Esophagus muscularis mucosa (tissue), 4 donors: Measurements from ENCODE around the gene TRIM37. TPM values are rescaled to one million over a fixed set of nuclear protein-coding genes. Genes with fewer than 3 reads are reported as not detected.

ENCODE experiments used
- DNase-seq: peaks from one replicate; pipeline ENCODE4 v3.0.0-alpha.2; 2017; ENCODE audit errors: extremely low spot score
- H3K27ac ChIP-seq, 4 donors: fragments of 200-600 bp; sonication (generic); replicated peaks in 1 of 4; 1 replicate in 3 of 4; 2 replicates in 1 of 4; pipeline ENCODE4 v1.5.1; 2016 to 2019; ENCODE audit warnings: mild to moderate bottlenecking in 1 of 4
- H3K27me3 ChIP-seq, 4 donors: fragments of 200-600 bp; sonication (generic); one replicate each; pipeline versions ENCODE4 v1.5.1 to v1.6.0; 2016 to 2019
- H3K36me3 ChIP-seq, 4 donors: fragments of 200-600 bp; sonication (generic); one replicate each; pipeline ENCODE4 v1.5.1; 2016 to 2019
- H3K4me1 ChIP-seq, 4 donors: fragments of 200-600 bp; sonication (generic); one replicate each; pipeline ENCODE4 v1.5.1; 2016 to 2019
- H3K4me3 ChIP-seq, 4 donors: fragments of 200-600 bp; sonication (generic); 1 replicate in 2 of 4; 2 replicates in 2 of 4; pipeline ENCODE4 v1.5.1; 2016 to 2019; ENCODE audit warnings: mild to moderate bottlenecking in 4 of 4, moderate library complexity in 1 of 4
- H3K9me3 ChIP-seq, 4 donors: fragments of 200-600 bp; sonication (generic); 1 replicate in 3 of 4; 2 replicates in 1 of 4; pipeline ENCODE4 v1.5.1; 2016 to 2019
- EP300 ChIP-seq: sonication (generic); formaldehyde crosslinking; IDR thresholded peaks from one replicate; pipeline ENCODE4 v1.6.1; 2017; ENCODE audit warnings: antibody characterized with exemption
- POLR2A ChIP-seq: fragments of 450-650 bp; IDR thresholded peaks from one replicate; pipeline ENCODE4 v1.6.1; 2017; ENCODE audit warnings: antibody characterized with exemption, moderate library complexity, mild to moderate bottlenecking, low read depth
- POLR2AphosphoS5 ChIP-seq, 2 donors: sonication (generic); formaldehyde crosslinking; IDR thresholded peaks; one replicate each; pipeline ENCODE4 v1.6.1; 2017; ENCODE audit warnings: antibody characterized with exemption in 2 of 2
- WGBS: methylation state at CpG from one replicate; pipeline ENCODE4 v1.1.5; 2018; 5-methylcytosine and 5-hydroxymethylcytosine counted together
- intact Hi-C: fragments of 100-400 bp; cut with DNase I; formaldehyde crosslinking; loops from one replicate; pipeline ENCODE4 v1.15.1; 2023
- total RNA-seq, 4 donors: library from RNA; depleted of rRNA; stranded (reverse); fragments of >200 nt; gene quantifications; one replicate each; pipeline versions ENCODE4 v1.1.0 to v1.2.1, GENCODE V29; 2016
- TF ChIP-seq, protein P1 (sequence below), 3 experiments: fragments of 200-600 bp in 2 of 3; fragments of 450-650 bp in 1 of 3; sonication (generic) in 2 of 3; IDR thresholded peaks; one replicate each; pipeline ENCODE4 v1.5.1; 2017 to 2019; ENCODE audit warnings: antibody characterized with exemption in 3 of 3, mild to moderate bottlenecking in 2 of 3, moderate library complexity in 1 of 3

The TRIM37 gene
- total RNA-seq, 4 donors from 2014 or later = 23.4 to 27.5 (median 25.3) TPM

DNA sequence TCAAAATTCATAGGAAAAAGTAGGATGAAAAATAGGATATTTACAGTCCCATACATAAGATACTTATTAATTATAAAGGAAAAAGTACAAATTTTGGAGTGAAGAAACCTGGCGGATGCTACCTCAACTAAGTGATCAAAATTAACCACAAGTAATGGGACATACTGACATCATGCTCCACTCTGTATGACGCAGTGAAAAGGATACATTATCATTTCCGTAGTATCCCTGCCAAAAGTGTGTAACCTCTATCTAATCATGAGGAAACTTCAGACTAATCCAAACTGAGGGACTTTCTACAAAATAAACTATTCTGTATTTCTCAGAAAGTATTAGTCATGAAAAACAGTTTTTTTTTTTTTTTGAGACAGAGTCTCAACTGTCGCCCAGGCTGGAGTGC, 60.5 kb downstream of the TRIM37 start:
- H3K27ac ChIP-seq = no peak overlapping the region
- WGBS = 92% methylated on average over 4 of the region's 4 CpGs
- H3K27me3 ChIP-seq = no peaks in the 10 kb centered on the region
- H3K4me3 ChIP-seq = no peak overlapping the region
- H3K9me3 ChIP-seq = no peaks in the 10 kb centered on the region
- intact Hi-C loops = no loop called here
- no peaks in the 10 kb centered on the region for H3K4me1 ChIP-seq
- TF ChIP-seq, protein P1, sequence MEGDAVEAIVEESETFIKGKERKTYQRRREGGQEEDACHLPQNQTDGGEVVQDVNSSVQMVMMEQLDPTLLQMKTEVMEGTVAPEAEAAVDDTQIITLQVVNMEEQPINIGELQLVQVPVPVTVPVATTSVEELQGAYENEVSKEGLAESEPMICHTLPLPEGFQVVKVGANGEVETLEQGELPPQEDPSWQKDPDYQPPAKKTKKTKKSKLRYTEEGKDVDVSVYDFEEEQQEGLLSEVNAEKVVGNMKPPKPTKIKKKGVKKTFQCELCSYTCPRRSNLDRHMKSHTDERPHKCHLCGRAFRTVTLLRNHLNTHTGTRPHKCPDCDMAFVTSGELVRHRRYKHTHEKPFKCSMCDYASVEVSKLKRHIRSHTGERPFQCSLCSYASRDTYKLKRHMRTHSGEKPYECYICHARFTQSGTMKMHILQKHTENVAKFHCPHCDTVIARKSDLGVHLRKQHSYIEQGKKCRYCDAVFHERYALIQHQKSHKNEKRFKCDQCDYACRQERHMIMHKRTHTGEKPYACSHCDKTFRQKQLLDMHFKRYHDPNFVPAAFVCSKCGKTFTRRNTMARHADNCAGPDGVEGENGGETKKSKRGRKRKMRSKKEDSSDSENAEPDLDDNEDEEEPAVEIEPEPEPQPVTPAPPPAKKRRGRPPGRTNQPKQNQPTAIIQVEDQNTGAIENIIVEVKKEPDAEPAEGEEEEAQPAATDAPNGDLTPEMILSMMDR (IDR thresholded peaks at IDR 0.05) = no peak
- no peak for TF ChIP-seq POLR2AphosphoS5 (IDR thresholded peaks at IDR 0.05)
- TF ChIP-seq POLR2A = no peak
- no peak for TF ChIP-seq EP300
- DNase-seq = no peak
- peaks cover 30 to 90% (median 73%) of the 10 kb centered on the region in 4 donors for H3K36me3 ChIP-seq

DNA sequence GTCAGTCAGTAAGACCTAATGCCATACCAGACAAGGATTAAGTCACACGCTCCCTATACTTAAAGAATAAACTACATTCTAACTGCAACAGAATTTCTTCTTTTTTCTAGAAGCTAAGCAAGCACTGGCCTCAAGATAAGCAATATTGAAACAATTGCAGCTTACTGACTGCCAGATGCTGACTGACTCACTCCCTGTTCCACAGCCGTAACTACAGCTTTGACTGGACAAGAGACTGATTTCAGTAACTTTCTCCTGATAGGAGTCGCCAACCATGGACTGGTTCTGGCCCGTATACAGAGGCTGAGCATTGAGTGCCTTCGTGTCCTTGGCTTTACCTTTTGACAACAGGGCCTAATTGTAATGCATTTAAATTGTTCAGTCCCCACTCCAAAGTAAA, 67.9 kb downstream of the TRIM37 start:
- intact Hi-C loops = no loop called here
- no peak overlapping the region for H3K27ac ChIP-seq
- 84% methylated on average over 5 of the region's 5 CpGs for WGBS
- no peak for DNase-seq
- no peaks in the 10 kb centered on the region for H3K27me3 ChIP-seq
- no peak overlapping the region for H3K4me3 ChIP-seq
- H3K4me1 ChIP-seq = no peaks in the 10 kb centered on the region
- H3K9me3 ChIP-seq = no peaks in the 10 kb centered on the region
- peaks cover 6 to 72% (median 43%) of the 10 kb centered on the region in 4 donors for H3K36me3 ChIP-seq
- TF ChIP-seq POLR2AphosphoS5 (IDR thresholded peaks at IDR 0.05) = no peak
- TF ChIP-seq EP300 = no peak
- TF ChIP-seq, protein P1 (IDR thresholded peaks at IDR 0.05) = no peak
- no peak for TF ChIP-seq POLR2A

DNA sequence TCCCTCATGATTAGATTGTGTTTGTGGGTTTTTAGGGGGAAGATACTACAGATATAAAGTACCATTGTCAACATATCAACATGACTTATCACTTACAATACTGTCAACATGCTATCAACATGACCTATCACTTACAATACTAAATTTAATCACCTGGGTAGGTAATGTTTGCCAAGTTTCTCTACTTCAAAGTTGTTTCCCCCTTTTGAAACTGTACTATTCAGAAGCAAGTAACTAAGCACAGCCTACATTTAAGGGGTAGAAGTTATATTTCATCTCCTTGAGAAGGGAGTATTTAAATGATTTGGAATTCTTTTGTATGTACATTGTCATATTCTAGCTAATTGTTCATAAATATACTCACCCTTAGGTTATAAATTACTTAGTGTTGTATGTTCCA, 68.7 kb downstream of the TRIM37 start:
- no peak for DNase-seq
- intact Hi-C loops = no loop called here
- peaks cover 0 to 70% (median 38%) of the 10 kb centered on the region in 4 donors for H3K36me3 ChIP-seq
- H3K4me3 ChIP-seq = no peak overlapping the region
- no peaks in the 10 kb centered on the region for H3K27me3 ChIP-seq
- TF ChIP-seq, protein P1 (IDR thresholded peaks at IDR 0.05) = no peak
- TF ChIP-seq POLR2A (no peak), EP300 (no peak), POLR2AphosphoS5 (IDR thresholded peaks at IDR 0.05) (no peak)
- no peaks in the 10 kb centered on the region for H3K9me3 ChIP-seq
- H3K27ac ChIP-seq = no peak overlapping the region
- H3K4me1 ChIP-seq = no peaks in the 10 kb centered on the region

DNA sequence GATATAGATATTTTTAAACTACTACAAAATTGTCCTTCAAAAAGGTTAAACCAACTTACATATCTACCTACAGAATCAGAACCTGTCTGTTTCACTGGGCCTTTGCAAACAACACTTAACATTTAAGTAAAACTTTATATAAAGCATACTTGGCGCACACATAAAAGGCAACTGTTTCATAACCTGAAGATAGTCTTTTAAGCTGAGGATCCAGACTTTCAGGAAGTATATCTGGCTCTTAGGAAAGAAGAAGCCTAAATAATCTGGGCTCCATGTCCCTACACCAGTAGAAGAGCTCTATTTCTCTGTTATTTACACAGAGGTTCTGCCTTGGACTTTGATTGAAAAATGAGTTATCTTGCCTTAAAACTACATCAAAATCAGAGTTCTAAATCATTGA, 75.9 kb downstream of the TRIM37 start:
- WGBS = 92% methylated on average over 1 of the region's 1 CpG
- no peak overlapping the region for H3K4me3 ChIP-seq

More for the DNA sequence above, 75.9 kb downstream of the TRIM37 start:
- H3K4me1 ChIP-seq = peaks cover 0 to 10% (median 4%) of the 10 kb centered on the region in 4 donors
- H3K27me3 ChIP-seq = no peaks in the 10 kb centered on the region
- H3K9me3 ChIP-seq = no peaks in the 10 kb centered on the region
- peaks cover 5 to 56% (median 26%) of the 10 kb centered on the region in 4 donors for H3K36me3 ChIP-seq
- DNase-seq = no peak
- intact Hi-C loops = no loop called here
- TF ChIP-seq EP300 (no peak), POLR2A (no peak), POLR2AphosphoS5 (IDR thresholded peaks at IDR 0.05) (no peak)
- TF ChIP-seq, protein P1 (IDR thresholded peaks at IDR 0.05) = no peak
- no peak overlapping the region for H3K27ac ChIP-seq
